Measurements from ENCODE around the gene KLF7. TPM values are rescaled to one million over a fixed set of nuclear protein-coding genes. Genes with fewer than 3 reads are reported as not detected.

KLF7 gene
- total RNA-seq, 3 donors from 2014 or later (not counting 1 experiment from before 2014, with no cell fraction given), result 22.9 to 39.1 (median 32.4) TPM

DNA sequence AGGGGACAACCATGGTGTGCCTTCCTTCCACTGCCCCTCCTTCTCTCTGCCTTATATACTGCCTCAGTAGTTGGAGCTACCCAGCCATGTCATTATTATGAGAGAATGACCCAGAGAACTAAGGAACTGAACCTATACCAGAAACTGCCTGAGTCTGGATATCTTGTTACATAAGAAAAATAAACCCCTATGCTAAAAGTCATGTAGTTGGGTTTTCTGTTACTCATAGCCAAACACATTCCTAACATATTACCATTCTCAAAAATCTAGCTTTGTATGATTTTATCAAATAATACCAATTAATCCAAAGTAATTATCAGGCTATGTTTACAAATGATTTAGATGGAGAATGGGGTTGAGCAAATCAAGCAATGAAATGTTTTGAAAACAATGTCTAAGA lies 15.0 kb upstream of the KLF7 start:
- TF ChIP-seq, protein P1, sequence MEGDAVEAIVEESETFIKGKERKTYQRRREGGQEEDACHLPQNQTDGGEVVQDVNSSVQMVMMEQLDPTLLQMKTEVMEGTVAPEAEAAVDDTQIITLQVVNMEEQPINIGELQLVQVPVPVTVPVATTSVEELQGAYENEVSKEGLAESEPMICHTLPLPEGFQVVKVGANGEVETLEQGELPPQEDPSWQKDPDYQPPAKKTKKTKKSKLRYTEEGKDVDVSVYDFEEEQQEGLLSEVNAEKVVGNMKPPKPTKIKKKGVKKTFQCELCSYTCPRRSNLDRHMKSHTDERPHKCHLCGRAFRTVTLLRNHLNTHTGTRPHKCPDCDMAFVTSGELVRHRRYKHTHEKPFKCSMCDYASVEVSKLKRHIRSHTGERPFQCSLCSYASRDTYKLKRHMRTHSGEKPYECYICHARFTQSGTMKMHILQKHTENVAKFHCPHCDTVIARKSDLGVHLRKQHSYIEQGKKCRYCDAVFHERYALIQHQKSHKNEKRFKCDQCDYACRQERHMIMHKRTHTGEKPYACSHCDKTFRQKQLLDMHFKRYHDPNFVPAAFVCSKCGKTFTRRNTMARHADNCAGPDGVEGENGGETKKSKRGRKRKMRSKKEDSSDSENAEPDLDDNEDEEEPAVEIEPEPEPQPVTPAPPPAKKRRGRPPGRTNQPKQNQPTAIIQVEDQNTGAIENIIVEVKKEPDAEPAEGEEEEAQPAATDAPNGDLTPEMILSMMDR (IDR thresholded peaks at IDR 0.05), result no peak
- H3K4me1 Mint-ChIP-seq, result peaks cover 9 to 17% of the 10 kb centered on the region in 2 donors
- ATAC-seq (no peak), DNase-seq (no peak)
- H3K27ac Mint-ChIP-seq, result no peak overlapping the region
- peaks cover 30 to 50% of the 10 kb centered on the region in 2 donors for H3K27me3 Mint-ChIP-seq (ENCODE audit: low read depth in 2 of 2)
- H3K9me3 ChIP-seq (ENCODE audit: control insufficient read depth, insufficient read depth, low read length), result no peaks in the 10 kb centered on the region
- intact Hi-C loops (cut with micrococcal nuclease), result no loop called here
- H3K4me3 Mint-ChIP-seq, result no peak overlapping the region
- H3K4me1 ChIP-seq (ENCODE audit: control insufficient read depth, insufficient read depth, low read length), result peaks cover 3% of the 10 kb centered on the region
- no peaks in the 10 kb centered on the region for H3K9me3 Mint-ChIP-seq
- H3K27me3 ChIP-seq (ENCODE audit: control insufficient read depth, insufficient read depth, low read length), result no peaks in the 10 kb centered on the region
- no peak overlapping the region for H3K4me3 ChIP-seq (ENCODE audit: low read length)
- H3K36me3 ChIP-seq (ENCODE audit: control insufficient read depth, insufficient read depth, low read length), result no peaks in the 10 kb centered on the region
- no peaks in the 10 kb centered on the region for H3K36me3 Mint-ChIP-seq
- no peak overlapping the region for H3K27ac ChIP-seq (ENCODE audit: low read length)

DNA sequence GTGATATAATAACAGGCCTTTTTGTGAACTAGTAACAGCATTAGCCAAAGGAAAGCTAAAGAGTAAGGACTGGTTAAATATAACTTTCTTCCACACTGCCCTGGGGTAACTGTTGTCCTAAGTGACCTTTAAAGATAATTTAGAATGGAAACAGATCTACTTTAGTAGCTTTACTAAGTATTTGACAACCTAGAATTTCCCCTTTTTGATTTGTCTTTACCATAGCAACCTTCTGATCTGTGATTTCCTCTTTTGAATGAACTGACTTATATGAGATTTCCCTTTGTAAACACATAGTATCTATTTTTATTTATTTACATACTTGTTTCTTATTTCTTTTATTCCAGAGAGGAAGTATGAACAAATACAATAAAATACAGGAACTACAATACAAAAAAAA lies 10.5 kb upstream of the KLF7 start:
- no peak overlapping the region for H3K27ac ChIP-seq (ENCODE audit: low read length)
- no peak overlapping the region for H3K27ac Mint-ChIP-seq
- H3K27me3 ChIP-seq (ENCODE audit: control insufficient read depth, insufficient read depth, low read length), result no peaks in the 10 kb centered on the region
- DNase-seq, result no peak
- H3K27me3 Mint-ChIP-seq (ENCODE audit: low read depth in 2 of 2), result peaks cover 29 to 56% of the 10 kb centered on the region in 2 donors
- H3K4me1 Mint-ChIP-seq, result peaks cover 9 to 17% of the 10 kb centered on the region in 2 donors
- H3K4me3 Mint-ChIP-seq, result no peak overlapping the region
- intact Hi-C loops (cut with micrococcal nuclease), result no loop called here
- no peaks in the 10 kb centered on the region for H3K9me3 Mint-ChIP-seq
- no peaks in the 10 kb centered on the region for H3K9me3 ChIP-seq (ENCODE audit: control insufficient read depth, insufficient read depth, low read length)
- no peaks in the 10 kb centered on the region for H3K36me3 ChIP-seq (ENCODE audit: control insufficient read depth, insufficient read depth, low read length)
- H3K4me1 ChIP-seq (ENCODE audit: control insufficient read depth, insufficient read depth, low read length), result peaks cover 3% of the 10 kb centered on the region
- no peaks in the 10 kb centered on the region for H3K36me3 Mint-ChIP-seq
- ATAC-seq, result no peak
- no peak overlapping the region for H3K4me3 ChIP-seq (ENCODE audit: low read length)
- TF ChIP-seq, protein P1 (IDR thresholded peaks at IDR 0.05), result no peak

DNA sequence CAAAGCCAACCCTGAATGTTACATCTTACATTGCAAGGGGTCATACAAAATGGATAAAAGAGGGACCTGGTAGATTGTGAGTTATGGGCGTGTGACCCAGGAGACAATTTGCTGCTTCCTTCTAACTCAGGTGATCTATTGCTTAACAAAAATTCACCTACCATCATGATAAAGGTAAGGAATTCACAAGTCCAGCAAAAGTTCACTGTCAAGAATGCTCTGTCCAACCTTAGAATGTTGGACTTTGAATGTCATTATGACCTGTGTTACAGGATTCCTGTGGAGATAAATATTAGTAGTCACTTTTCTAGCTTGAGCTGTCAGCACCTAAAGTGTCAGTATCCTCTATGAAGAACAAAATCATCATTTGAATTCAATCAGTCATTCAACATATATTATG lies 7.9 kb upstream of the KLF7 start:
- no peaks in the 10 kb centered on the region for H3K36me3 ChIP-seq (ENCODE audit: control insufficient read depth, insufficient read depth, low read length)
- Mint-ChIP-seq H3K27me3 (ENCODE audit: low read depth in 2 of 2) (peaks cover 30 to 52% of the 10 kb centered on the region in 2 donors), H3K4me3 (no peak overlapping the region), H3K27ac (no peak overlapping the region), H3K36me3 (no peaks in the 10 kb centered on the region), H3K9me3 (no peaks in the 10 kb centered on the region), H3K4me1 (peaks cover 0 to under 1% of the 10 kb centered on the region in 2 donors)
- WGBS (ENCODE audit: insufficient coverage), result no CpG with 5 or more reads among the region's 1 CpG
- no peaks in the 10 kb centered on the region for H3K27me3 ChIP-seq (ENCODE audit: control insufficient read depth, insufficient read depth, low read length)
- TF ChIP-seq, protein P1 (IDR thresholded peaks at IDR 0.05), result no peak
- no peak overlapping the region for H3K27ac ChIP-seq (ENCODE audit: low read length)
- DNase-seq (no peak), ATAC-seq (no peak)
- H3K4me3 ChIP-seq (ENCODE audit: low read length), result no peak overlapping the region
- no peaks in the 10 kb centered on the region for H3K9me3 ChIP-seq (ENCODE audit: control insufficient read depth, insufficient read depth, low read length)
- no peaks in the 10 kb centered on the region for H3K4me1 ChIP-seq (ENCODE audit: control insufficient read depth, insufficient read depth, low read length)
- intact Hi-C loops (cut with micrococcal nuclease), result no loop called here
